Iris pigment epithelial cell (primary cell): ENCODE data around the gene FERMT1.

Experiments used
- DNase-seq: peaks from one replicate; pipeline ENCODE4 v3.0.0-alpha.2; 2011; ENCODE audit warnings: low read depth

Gene FERMT1, protein sequence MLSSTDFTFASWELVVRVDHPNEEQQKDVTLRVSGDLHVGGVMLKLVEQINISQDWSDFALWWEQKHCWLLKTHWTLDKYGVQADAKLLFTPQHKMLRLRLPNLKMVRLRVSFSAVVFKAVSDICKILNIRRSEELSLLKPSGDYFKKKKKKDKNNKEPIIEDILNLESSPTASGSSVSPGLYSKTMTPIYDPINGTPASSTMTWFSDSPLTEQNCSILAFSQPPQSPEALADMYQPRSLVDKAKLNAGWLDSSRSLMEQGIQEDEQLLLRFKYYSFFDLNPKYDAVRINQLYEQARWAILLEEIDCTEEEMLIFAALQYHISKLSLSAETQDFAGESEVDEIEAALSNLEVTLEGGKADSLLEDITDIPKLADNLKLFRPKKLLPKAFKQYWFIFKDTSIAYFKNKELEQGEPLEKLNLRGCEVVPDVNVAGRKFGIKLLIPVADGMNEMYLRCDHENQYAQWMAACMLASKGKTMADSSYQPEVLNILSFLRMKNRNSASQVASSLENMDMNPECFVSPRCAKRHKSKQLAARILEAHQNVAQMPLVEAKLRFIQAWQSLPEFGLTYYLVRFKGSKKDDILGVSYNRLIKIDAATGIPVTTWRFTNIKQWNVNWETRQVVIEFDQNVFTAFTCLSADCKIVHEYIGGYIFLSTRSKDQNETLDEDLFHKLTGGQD

GRCh38 chr20:6122873-6123648 lies at the start of gene FERMT1:
TSS of gene FERMT1 (minus strand) at chr20:6123030. CDS start at chr20:6119554, 3,476 bp downstream.
- peak; percentile 62 for DNase-seq

DNA sequence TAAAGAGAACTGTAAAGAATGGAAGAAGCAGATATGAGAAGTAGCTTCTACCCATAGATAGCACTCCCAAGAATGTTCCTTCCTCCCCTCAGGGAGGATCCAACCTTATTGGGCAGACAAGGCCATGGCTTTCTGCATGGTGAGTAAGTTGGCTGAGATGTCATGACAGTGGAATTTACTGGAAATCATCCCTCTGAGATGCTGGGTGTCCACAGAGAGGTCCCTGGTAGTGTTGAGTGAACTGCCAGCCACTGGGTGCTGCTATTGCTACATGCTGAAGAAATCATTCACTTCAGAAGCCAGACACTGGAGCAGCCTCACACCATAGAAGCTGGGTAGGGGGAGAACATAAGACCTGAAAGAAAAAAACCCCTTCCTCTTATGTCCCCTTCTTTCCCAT lies 46.4 kb upstream of the FERMT1 start:
- DNase-seq, result peak; percentile 65

DNA sequence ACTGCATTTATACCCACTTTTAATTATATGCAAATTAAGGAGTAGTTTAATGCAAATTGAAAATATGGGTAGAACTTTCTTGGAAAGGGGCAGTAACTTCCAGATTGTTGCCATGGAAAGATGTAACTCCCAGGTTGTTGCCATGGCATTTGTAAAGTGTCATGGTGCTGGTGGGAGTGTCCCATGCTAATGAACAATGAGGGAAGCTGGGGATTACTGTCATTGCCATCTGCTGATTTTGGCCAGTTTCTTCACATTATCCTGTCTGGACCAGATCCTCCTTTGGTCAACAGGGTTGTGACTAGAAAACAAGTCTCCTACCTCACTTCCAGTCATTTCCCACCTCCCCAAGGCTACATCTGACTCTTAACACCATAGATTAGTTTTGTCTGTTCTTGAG lies 45.4 kb upstream of the FERMT1 start:
- DNase-seq, result no peak

- no peak for DNase-seq
These were observed 42.5 kb upstream of the FERMT1 start for GRCh38 chr20:6165346-6165745.

DNA sequence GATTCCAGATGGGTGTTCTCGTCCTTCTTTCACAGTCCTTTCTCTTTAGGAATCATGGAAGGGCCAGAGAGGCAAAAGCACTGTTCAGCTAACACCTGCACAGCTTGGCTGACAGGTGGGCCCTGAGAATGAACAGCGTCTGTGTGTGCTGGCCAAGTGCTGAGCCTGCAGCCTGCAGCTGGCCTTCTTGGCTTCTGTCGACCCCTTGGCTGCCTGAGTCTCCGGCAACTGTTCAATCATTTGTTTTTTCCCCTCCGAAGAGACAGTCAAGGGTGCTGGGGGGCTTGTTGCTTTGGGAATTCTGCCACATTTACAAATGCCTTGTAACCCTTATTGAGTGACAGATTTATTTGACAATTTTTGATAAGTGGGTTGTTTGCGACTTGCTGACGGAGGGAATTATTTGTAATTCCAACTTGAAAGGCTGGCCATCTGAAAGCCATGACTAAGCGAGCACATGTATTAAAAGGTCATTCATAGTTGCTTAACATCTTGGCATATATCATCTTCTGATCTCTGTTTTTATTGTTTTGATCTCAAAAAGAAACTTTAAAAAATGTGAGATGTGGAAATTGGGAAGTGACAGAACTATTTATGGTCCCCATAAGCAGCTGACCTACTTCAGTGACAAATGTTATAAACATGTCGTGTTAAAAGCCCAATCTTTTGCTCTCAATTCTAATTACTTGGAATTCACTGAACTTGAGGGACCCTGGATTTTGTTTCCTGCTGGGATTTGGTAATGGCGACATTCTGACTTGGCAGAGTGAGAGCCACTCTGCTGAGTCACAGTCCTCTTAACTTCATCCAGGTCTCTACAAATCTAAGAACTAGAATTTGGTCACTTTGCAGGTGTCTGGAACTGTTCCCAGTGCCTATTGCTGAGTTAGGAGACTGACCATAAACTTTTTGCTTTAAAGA lies 41.9 kb upstream of the FERMT1 start:
- DNase-seq, result peak; percentile 25

DNA sequence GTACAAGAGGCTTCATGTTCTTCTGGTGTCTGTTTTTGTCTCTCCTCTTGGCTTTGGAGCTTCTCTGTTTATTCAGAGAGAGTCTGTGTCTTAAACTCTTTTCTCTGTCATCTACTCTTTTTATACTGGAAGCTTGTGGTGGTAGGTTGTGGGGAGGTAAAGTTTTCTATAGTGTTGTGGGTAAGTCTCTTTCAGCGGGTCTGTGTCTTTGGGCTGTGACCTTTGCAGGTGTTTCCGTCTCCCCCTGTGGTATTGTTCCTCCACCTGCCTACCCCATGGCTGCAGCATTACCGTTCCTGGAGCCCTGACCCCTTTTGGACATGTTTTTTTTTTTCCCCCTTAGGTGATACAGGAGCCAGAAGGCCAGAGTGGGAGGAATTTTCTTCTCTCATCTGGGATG lies 37.9 kb upstream of the FERMT1 start:
- DNase-seq, result no peak

DNA sequence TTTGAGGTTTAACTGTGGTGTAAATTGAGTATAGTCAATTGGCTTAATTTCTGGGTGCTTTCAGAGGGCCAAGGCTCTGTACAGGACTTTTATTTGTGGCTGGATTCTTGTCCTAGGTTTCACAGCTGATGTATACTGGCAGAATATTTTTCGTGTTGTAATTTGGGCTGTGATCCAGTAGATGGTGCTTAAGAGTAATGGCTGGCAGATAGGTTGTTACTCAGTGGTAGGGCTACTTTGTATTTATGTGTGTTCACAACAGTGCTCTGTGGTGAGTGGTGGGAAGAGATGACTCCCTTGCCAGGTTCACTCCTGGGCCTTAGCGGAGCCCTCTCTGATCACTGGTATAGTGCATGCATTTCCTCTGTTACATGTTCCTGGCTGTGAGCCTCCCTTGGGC lies 34.5 kb upstream of the FERMT1 start:
- DNase-seq, result peak; percentile 27

DNA sequence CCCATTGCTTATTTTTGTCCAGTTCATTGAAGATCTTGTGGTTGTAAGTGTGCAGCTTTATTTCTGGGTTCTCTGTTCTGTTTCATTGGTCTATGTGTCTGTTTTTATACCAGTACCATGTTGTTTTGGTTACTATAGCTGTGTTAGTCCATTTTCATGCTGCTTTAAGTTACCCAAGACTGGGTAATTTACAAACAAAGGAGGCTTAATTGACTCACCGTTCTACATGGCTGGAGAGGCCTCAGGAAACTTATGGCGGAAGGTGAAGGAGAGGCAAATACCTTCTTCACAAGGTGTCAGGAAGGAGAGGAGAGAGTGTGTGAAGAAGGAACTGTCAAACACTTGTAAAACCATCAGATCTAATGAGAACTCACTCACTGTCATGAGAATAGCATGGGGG lies 29.9 kb upstream of the FERMT1 start:
- no peak for DNase-seq

- no peak for DNase-seq
These were observed 25.2 kb upstream of the FERMT1 start for GRCh38 chr20:6148073-6148472.

DNA sequence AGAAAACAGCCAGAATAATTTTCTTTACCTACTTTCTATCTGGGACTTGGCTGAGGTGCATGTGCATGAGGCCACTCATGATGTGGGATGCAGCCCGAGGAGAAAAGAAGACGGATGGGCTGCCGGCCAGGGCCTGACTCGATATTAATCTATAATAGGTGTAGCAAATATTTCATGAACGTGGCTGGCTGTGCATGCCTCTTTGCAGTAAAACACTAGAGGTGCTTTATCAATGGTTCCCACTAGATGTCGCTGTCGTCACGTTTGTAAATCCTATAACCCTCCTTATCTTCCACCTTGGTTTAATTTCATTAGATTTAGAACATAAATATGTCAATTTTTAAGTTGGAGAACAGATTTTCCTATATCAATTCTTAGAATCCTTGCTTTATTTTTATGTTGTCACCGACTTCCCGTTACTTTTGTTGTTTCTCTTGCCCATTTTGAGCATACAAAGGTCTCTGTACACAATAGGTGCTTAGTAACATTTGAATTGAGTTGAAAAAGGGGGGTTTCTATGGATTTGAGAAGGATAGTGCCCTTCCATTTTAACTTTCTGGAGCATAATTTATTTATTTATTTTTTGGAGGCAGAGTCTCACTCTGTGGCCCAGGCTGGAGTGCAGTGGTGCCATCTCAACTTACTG lies 19.6 kb upstream of the FERMT1 start:
- DNase-seq, result peak; percentile 60

GRCh38 chr20:6140947-6141346 lies 18.1 kb upstream of the FERMT1 start:
- no peak for DNase-seq

DNA sequence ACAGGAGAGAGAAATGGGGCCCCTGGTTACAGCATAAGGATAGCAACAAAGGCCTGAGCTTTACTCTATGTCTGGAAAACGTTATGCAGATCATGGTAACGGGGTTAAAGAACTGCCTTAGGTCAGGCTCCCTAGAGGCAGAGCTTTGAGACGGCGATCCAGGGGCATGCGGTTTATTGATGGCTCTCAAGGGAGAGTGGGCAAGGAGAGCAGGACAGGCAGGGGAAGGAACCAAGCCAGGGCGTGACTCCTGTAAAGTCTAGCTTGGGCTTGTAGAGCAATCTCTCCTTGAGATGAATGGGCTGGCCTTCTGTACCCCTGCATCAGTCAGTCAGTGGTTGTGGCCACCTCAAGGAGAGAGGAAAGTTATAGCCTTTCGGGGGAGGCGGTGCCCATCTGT lies 12.5 kb upstream of the FERMT1 start:
- DNase-seq, result no peak

DNA sequence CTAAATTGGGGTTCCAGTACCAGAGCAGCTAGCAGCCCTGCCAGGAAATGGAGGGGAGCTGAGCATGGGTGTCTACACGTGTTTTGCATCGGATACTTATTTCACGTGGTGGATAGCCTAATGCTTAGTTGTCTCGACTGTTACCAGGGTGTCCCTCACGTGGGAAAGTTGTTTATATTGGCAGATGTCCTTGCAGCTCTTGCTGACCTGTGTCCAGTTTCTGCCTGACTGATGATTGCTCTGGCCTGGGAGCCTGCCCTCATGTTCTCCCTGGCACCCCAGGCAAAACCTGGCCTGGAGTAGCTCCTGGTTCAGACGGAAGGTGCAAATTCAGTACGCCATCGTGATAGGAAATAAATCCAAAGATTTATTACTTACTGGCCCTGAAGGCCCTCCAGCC lies 11.8 kb upstream of the FERMT1 start:
- no peak for DNase-seq

DNA sequence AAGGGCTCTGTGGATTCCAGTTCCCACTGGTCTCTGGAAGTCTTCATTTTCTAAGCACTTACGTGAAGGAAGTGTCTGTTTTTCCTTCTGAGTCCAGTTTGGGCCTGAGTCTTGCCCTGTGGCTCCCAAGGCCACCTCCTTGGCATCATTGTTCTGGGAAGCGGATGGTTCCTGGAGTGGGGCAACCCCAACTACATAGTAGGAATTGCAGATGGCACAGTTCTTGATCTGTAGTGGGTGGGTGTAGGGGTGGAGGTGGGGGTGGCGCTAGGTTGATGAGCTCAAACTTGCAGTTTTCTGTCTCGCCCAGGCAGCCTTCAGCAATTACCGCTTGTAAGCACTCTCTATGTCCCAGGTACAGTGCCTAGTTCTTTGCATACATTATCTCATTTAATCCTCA lies 7.2 kb upstream of the FERMT1 start:
- DNase-seq, result no peak

- no peak for DNase-seq
These were observed 5.0 kb upstream of the FERMT1 start for GRCh38 chr20:6127825-6128224.

GRCh38 chr20:6126846-6127245 lies 4.0 kb upstream of the FERMT1 start:
- DNase-seq, result no peak

GRCh38 chr20:6123649-6124014 lies 802 bp upstream of the FERMT1 start:
- no peak for DNase-seq

DNA sequence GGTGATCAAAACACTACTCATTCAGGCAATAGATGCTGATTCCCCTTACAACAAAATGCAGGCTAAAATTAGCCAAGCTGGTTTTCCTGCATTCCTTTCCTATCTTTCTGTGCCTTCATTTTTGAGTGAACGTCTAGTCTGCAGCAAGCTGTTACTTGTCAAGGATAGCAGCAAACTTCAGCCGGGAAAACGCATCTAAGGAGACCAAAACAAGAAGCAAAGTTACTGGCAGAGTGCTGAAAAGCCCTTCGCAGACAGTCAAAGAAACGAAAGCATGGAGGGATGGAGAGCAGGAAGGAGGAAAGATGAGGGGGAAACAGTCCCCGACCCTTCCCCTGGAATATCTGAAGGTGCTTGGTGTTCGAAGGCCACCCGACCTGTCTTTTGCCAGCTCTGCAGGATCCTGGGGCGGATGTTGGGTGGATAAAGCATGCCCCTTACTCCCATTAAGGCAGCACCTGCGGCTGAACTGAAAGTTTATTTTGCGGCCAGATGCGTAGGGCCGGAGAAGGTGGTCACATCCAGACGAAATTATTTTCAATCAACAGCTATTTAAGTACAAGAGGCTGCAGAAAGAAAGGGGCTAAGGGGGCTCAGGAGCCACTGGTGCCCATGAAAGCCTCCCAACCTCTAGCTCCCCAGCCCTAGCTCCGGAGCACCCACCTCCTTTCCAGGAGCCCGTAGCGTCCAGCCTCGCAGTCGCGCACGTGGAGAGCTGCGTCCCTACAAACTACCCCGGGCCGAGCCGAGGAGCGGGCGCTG lies 538 bp downstream of the FERMT1 start:
- DNase-seq, result peak; percentile 26

DNA sequence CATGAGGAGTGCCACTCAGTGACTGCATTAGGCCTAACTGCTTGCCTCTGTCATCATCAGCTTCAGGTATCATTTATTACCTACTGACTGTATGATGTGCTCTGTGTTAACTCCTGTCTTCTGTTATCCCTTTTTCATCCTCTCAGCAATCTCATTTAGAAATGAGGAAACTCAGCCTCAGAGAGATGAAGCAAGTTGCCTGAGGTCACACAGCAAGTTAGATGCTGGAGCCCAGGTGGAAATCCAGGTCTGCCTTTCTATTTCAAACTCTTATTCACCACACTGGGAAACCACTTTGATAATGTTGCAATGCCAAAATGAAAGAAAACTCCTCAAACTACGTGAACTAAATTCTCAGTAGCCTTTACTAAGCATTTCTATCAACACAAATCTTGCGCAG lies 1.3 kb downstream of the FERMT1 start:
- DNase-seq, result no peak

- no peak for DNase-seq
These were observed 2.3 kb downstream of the FERMT1 start for GRCh38 chr20:6120491-6120988.
